GM21825 (cell line): ENCODE data around the gene PEPD.
"Not testable (repeated sequence)": the region's sequence is repeated elsewhere in the genome, so short reads cannot be mapped to it uniquely, and the experiment has no call there.

Experiments
- ATAC-seq: cut with Tn5 transposase; IDR thresholded peaks from one replicate; pipeline ENCODE4 v1.9.1; 2021; ENCODE audit warnings: mild to moderate bottlenecking, moderate library complexity; ENCODE audit not compliant: unreplicated experiment

PEPD gene

DNA sequence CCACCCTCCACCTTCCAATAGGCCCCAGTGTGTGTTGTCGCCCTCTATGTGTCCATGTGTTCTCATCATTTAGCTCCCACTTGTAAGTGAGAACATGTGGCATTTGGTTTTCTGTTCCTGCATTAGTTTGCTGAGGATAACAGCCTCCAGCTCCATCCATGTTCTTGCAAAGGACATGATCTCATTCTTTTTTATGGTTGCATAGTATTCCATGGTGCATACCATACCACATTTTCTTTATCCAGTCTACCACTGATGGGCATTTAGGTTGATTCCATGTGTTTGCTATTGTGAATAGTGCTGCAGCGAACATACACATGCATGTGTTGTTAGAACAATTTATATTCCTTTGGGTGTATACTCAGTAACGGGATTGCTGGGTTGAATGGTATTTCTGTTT lies 42.0 kb downstream of the PEPD start:
- ATAC-seq, result not testable (repeated sequence)

GRCh38 chr19:33477781-33478180 lies 43.8 kb downstream of the PEPD start:
- ATAC-seq, result no peak

DNA sequence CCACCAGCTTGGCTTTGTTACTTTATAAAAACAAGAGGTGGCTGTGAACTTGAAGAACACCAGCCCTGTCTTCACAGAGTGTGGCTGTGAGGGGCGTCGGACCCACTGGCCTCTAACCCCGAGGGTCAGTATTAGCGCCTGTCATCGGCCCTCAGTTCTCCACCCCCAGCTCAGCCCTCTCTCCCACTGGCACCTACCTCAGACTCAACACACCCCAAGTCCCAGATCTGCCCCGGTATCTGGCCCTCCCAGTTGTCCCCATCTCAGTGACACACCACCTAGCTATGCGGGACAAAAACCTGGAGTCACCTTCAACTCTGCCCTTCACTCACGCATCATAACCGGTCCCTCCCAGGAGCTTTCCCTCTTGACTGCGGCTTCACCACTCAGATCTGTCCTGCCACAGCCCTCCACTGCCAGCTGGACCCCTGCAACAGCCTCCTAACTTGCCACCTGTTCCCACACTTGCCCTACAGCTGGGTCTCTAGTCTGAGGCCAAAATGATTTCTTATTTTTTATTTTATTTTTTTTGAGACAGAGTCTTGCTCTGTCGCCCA lies 45.4 kb downstream of the PEPD start:
- ATAC-seq, result no peak

DNA sequence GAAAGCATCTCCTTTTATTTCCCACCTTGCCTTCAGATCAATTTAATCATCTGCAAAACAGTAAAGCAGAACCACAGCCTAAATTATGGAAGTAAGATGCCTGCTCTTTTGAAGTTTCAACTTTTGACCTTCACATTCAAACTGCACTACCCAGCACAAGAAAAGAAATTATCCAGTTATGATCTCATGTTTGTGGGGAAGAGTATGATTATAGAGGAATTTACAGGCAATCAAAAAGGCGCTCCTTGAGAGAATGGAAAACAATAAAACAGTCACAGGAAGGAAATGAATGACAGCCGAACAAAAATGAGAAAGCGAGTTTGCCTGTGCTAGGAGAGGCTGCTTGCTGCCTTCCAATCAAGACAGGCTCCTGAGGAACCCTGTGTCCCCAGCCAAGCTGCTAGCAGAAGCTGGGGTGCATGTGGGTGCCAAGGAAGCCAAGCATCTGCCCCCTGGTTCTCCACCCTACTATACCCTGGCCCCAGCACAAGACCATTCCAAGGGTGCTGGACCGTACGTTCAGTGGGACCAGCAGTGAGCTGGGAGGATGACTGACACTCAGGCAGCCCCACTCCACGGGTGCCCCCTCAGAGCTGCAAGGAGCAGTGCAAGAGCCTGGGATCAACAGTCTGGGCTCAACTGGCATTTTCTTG lies 47.8 kb downstream of the PEPD start:
- ATAC-seq, result no peak

GRCh38 chr19:33472691-33473652 lies 48.6 kb downstream of the PEPD start:
- ATAC-seq, result no peak

DNA sequence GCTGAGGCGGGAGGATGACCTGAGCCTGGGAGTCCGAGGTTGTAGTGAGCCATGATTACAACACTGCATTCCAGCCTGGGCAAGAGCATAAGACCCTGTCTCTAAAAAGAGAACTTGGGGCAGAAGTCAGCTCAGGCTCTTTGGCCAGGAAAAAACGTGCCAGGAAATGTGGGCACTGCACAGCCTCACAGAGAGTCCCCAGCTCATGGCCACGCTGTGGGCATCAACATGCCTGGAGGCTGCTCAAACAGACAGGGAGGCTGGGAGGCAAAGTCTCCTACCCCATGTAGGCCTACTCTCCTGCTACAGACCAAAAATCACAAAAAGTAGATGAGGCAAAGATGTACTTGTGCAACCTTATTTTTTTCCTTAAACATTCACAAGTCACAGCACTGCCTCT lies 49.4 kb downstream of the PEPD start:
- no peak for ATAC-seq

DNA sequence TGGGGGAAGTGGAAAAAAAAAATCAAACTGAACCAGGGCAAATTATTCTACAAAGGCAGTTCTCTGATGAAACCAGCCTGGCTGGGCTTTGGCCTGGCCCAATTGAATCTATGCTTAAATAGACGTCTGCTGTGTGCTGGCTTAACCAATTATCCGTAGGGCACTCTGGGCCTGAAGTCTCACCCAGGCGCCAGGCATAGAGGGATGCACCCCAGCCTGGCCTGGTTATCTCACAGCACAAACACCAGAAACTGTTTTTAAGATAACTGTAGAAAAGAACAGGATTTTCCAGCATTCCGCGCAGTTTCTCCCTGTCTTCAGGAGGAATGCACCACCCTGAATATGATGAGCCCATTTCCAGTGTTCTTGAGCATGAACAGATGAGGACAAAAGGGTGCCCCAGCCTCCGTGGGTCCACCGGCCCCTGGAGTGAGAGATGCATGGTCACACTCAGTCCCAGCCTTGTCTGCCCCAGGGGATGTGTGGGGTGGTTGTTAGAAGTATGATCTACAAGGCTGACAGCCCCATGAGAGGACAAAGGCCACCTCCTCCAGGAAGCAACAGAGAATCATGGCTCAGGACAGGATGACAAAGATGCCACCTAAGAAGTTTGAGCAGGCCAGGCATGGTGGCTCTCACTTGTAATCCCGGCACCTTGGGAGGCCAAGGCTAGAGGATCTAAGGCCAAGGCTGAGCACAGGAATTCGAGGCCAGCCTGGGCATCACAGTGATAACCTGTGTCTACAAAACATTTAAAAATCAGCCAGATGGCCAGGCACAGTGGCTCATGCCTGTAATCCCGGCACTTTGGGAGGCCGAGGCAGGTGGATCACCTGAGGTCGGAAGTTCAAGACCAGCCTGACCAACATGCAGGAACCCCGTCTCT lies 50.2 kb downstream of the PEPD start:
- no peak for ATAC-seq

DNA sequence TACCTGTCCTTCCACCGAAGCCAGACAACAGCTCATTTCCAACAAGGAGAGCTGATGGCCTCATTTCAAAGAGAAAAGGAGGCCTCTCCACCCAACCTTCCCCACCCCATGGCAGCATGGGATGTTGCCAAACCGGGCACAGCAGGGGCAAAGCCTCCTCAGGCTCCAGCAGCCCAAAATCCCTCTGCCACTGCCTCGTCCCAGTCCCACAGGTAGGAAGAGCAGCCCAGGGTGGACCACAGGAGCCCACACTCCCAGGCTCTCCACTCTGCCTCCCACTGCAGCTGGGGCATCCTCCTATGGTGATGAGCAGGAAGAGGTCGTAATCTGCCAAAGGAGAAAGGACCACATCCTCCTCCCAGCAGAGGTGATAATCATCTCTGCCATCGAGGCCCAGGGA lies 50.9 kb downstream of the PEPD start:
- ATAC-seq, result no peak

- ATAC-seq, result no peak
Measured at GRCh38 chr19:33470040-33470330, 51.6 kb downstream of the PEPD start.

DNA sequence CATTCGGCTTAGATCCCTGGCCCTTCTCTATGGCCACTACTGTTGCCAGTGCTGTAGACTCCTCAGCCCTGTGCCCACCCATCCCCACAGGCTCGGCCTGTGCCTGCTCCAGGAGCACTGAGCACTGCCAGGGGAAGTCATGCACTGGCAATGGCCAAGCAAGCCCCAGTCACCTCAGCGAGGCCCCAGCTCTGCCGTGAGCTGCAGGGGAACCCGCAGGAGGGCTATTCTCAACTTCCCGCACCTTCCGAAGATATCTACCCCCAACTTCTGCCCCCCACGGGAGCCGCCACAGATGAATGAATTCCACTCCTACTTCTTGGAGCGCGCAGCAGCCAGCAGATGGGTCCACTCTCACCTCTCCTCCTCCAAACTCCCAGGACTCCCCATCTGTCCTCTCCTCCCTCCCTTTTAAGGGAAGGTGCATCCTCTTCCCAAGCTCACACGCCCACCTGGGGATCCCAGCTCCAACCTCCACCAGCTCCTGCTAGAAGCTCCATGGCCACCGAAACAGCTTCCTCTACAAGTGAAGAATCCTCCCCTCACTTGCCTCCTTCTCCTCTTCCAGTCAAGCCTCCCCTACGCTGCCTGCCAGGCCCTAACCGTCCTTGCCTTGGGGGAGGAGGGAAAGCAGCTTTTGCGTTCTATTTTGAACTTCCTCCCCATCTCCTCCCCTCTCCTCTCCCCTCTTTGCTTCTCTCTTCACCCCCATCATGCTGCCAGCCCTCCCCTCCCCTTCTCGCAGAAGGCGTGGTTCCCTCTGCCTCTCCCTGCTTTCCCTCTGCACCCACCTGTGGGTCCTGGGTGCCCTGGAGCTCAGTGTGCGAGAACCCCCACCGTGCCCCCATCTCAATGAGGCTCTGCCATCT lies 52.2 kb downstream of the PEPD start:
- no peak for ATAC-seq

DNA sequence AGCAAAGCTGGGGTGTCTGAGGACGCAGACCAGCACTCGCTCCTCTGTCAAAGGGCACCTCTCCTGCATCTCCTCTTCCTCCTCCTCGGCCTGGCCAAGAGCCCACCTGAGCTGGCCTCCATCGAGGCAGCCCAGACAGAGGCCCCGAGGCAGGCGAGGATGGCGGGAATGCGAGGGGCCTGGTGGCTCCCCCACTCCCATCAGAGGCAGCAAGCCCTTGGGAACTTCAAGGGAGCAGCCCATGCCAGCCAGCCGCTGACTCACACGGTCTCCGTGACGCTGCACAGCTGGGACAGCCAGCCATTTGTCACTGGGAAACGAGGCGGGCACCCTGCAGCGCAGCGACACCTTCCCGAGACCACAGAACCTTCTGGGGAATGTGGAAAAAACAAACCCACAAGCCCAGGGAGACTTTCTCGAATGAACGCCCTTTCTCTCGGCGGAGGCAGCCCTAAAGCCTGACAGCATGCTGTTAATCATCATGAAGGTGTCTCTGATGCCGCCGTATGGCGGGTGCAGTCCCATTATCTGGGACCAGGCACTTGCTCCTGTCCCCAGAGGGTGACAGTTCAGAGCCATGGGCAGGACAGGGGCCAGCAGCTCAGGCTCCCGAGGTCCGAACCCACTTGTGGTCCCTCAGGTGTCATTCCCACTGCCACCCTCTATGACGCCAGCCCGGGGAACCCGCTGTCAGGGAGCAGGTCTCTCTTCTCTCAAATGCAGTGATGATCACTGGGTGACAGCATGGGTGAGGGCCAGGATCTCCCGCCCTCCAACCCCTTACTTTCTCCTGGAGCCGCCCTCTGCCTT lies 53.0 kb downstream of the PEPD start:
- no peak for ATAC-seq

DNA sequence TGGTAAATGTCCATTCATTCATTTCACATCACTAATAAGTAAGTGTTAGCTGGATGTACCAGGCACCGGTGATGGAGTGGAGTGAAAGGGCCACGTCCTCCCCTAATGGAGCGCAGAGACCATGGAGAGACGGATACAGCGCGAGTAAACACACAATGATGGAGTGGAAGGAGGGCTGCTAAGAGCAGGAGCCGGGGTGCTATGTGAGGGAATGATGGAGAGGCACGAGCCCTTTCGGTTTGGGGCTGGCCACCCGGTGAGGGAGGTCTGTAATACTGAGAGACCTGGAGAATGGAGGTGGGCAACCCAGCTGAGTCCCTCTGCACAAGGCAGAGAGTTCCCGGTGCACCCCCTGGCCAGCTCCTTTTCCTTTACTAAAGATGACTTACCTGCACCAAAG lies 53.7 kb downstream of the PEPD start:
- no peak for ATAC-seq

GRCh38 chr19:33465834-33466233 lies 55.8 kb downstream of the PEPD start:
- ATAC-seq, result no peak

GRCh38 chr19:33465371-33465770 lies 56.2 kb downstream of the PEPD start:
- no peak for ATAC-seq

DNA sequence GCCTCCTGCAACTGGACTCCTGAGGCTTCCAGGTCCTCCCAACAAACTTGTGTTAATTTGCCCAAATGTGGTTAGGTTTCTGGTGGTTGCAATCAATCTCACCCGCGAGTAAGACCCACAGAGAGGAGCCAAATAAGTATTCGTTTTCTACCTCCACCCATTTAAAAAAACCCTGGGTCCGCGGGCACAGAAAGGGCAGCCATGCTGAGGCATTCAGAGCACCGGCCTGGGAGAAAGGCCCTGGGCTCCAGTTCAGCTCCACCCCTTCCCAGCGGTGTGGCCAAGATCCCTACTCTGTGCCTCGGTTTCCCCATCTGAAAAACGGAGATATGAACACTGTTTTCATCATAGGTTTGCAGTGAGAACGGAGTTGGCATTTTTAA lies 56.9 kb downstream of the PEPD start:
- no peak for ATAC-seq

GRCh38 chr19:33464010-33464732 lies 57.4 kb downstream of the PEPD start:
- ATAC-seq, result no peak

DNA sequence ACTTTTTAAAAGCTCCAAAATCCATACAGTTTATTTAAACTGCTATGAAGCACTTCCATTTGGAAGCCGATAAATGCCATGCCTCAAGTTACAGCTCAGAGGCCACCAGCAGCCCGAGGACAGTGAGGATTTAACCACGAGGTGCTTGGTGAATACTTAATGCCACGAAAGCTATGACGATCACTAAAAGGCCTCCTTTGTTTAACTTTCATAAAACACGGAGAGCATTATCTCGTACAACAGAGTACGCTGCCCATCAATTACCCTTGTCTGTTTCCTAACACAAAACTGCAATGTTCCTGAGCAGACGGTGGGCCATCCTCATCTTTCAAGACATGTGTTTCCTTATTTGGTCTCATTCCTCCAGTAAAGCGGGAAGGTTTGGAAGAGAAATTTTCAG lies 58.4 kb downstream of the PEPD start:
- no peak for ATAC-seq

- ATAC-seq, result no peak
Measured at GRCh38 chr19:33462112-33462791, 59.3 kb downstream of the PEPD start.
